Measurements from ENCODE around the gene ZNF84. TPM values are rescaled to one million over a fixed set of nuclear protein-coding genes. Genes with fewer than 3 reads are reported as not detected.

ZNF84 gene
- total and polyA plus RNA-seq, 10 of the 15 experiments (the other 5 are each of a cell fraction or from before 2014, with no cell fraction given), result 10.4 to 35.3 (median 16.6) TPM

GRCh38 chr12:133080368-133081158, 43.3 kb downstream of the ZNF84 start, which contains the start of gene ZNF140 (continued):
- TF ChIP-seq MTA3 (IDR thresholded peaks at IDR 0.05; ENCODE audit: borderline replicate concordance, low read length), result no peak
- TF ChIP-seq ELK1 (IDR thresholded peaks at IDR 0.05; ENCODE audit: low read depth, low read length), result no peak
- TF ChIP-seq BCL11A (IDR thresholded peaks at IDR 0.05; ENCODE audit: low read depth, low read length), result no peak
- peak; percentile 8 for TF ChIP-seq E4F1 (IDR thresholded peaks at IDR 0.05; ENCODE audit: borderline replicate concordance, partially characterized antibody)
- peak; percentile 22; the same call in 1 of the 2 replicates for TF ChIP-seq HDGF (IDR thresholded peaks at IDR 0.05)
- no peak for TF ChIP-seq BCL3 (IDR thresholded peaks at IDR 0.05; ENCODE audit: borderline replicate concordance, insufficient read depth, low read depth, low read length, poor library complexity, severe bottlenecking)
- peak; percentile 34; the same call in 1 of the 2 replicates for TF ChIP-seq PAX5 (IDR thresholded peaks at IDR 0.05; ENCODE audit: borderline replicate concordance, low read depth, low read length)
- no peak for TF ChIP-seq E2F4 (IDR thresholded peaks at IDR 0.05; ENCODE audit: low read depth, low read length)
- peak; percentile 57 for TF ChIP-seq ZBTB11 (CRISPR knock-in tag; IDR thresholded peaks at IDR 0.05)
- TF ChIP-seq RAD21 (IDR thresholded peaks at IDR 0.05; ENCODE audit: insufficient read depth, low read depth, low read length), result peak; percentile 41
- TF ChIP-seq ZBTB4 (CRISPR knock-in tag; IDR thresholded peaks at IDR 0.05), result no peak
- TF ChIP-seq IRF4 (IDR thresholded peaks at IDR 0.05; ENCODE audit: low read depth, low read length), result no peak
- TF ChIP-seq ATF2 (IDR thresholded peaks at IDR 0.05; ENCODE audit: low read length), result no peak
